Left ventricle myocardium superior (tissue), 1 donor: ENCODE measurements around the gene KATNAL2. TPM values are rescaled to one million over a fixed set of nuclear protein-coding genes. Genes with fewer than 3 reads are reported as not detected.
A peak's percentile ranks its signal among the peaks of the same experiment; 100 is the strongest.

Experiments used
- ATAC-seq: fragments of 200-7000 bp; cut with Tn5 transposase; one replicate; pipeline ENCODE4 v1.9.1; 2020; ENCODE audit warnings: mild to moderate bottlenecking, moderate library complexity
- DNase-seq: peaks from one replicate; pipeline ENCODE4 v3.0.0-alpha.2; 2020
- intact Hi-C: fragments of 100-400 bp; cut with micrococcal nuclease; formaldehyde crosslinking; loops from one replicate; pipeline ENCODE4 v1.11.0; 2022
- long read RNA-seq: library from polyadenylated mRNA; unstranded; transcript quantifications from one replicate; pipeline ENCODE4 v2.0.0, GENCODE V29; 2021
- total RNA-seq: library from RNA; stranded (reverse); fragmentation: NEBNext Ultra II Directional; extraction: Animal tissue kit (Norgen Biotek cat#: 25700); gene quantifications from one replicate; pipeline ENCODE4 v1.2.1, GENCODE V29; 2021
- donor health status: DM: no; HTN: yes; CAD: no; lungs with severe emphysema.

KATNAL2 gene, protein sequence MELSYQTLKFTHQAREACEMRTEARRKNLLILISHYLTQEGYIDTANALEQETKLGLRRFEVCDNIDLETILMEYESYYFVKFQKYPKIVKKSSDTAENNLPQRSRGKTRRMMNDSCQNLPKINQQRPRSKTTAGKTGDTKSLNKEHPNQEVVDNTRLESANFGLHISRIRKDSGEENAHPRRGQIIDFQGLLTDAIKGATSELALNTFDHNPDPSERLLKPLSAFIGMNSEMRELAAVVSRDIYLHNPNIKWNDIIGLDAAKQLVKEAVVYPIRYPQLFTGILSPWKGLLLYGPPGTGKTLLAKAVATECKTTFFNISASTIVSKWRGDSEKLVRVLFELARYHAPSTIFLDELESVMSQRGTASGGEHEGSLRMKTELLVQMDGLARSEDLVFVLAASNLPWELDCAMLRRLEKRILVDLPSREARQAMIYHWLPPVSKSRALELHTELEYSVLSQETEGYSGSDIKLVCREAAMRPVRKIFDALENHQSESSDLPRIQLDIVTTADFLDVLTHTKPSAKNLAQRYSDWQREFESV
- total RNA-seq: 2.7 TPM
- long read RNA-seq, partial matches to known transcripts: 1 of 3 reads
- long read RNA-seq, other reads (novel, unspliced or antisense): 2 of 3 reads

DNA sequence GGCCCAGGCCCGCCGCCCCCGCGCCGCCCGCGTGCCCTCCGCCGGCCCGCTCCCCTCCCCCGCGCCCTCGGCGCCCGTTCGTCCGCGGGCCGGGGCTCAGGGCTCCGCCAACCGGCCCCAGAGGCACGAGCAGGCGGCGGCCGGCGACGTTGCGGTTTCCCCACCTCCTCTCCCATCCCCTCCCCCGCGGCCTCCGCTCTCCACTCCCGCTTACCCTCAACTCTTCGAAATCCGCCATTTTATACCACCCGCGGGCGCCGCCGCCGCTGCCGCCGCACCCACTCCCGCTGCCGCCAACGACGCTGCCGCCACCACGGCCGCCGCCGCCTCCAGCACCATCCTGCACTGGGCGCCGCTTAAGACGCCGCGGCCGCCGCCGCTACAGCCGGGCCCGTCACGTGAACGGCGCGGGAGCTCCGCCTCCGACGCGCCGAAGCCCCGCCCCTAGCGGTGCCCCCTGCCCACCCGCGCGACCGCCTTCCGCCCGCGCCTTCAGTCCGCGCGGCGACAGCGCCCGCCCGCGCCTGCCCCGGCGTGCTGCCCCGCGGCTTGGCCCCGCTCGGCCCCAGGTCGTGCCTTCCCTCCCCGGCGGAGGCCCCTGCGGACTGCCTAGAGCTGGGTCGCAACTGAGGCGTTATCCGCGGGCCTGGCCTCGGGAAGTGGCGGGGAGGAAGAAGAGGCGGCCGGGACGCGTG lies at the start of gene KATNAL2, which contains the start of gene PIAS2:
Gene KATNAL2, plus strand, starts transcription at position 495 of the 695 bp plus-strand sequence. CDS start 29,271 bp downstream, outside the sequence.
Gene PIAS2, minus strand, starts transcription at position 400 of the 695 bp plus-strand sequence. Its CDS starts 162 bp downstream, at position 238.
- peak; percentile 92 for DNase-seq
- intact Hi-C loops: no loop called here
- peak; percentile 96 for ATAC-seq

DNA sequence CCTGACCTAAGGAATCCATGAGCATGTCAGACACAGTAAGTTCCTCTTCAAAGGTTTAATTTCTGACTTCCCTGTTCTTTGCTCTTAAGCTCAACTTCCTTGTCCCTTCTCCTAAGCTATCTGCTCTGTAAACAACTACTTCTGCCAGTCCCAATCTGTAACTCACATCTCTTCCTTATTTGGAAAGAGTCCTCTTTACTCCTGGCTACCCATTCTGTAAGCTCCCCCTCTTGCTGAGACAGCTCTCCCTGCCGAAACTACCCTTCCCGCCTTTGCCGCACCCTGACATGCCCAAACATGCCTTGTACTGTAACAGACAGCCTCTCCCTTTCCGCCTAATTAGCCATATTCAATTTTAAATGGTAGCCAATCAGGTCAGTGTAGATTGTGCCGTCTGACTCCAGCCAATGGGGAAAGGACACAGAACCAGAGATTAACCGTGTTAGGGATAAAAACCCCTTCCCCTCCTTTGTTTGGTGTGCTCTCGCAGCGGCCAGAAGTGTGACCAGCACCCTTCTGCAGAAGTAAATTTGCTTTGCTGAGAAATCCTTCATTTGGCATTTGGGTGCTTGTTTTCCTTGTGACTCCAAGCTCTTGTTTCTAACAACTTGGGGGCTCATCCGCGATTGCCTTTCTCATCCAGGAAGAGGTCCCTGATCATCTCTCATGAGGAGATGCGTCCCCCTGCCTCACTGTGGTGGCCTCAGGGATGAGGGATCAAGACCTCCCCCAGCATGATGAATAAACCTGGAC lies 49.1 kb upstream of the KATNAL2 start:
- peak; percentile 29 for DNase-seq
- intact Hi-C loops: no loop called here
- ATAC-seq: peak; percentile 21

DNA sequence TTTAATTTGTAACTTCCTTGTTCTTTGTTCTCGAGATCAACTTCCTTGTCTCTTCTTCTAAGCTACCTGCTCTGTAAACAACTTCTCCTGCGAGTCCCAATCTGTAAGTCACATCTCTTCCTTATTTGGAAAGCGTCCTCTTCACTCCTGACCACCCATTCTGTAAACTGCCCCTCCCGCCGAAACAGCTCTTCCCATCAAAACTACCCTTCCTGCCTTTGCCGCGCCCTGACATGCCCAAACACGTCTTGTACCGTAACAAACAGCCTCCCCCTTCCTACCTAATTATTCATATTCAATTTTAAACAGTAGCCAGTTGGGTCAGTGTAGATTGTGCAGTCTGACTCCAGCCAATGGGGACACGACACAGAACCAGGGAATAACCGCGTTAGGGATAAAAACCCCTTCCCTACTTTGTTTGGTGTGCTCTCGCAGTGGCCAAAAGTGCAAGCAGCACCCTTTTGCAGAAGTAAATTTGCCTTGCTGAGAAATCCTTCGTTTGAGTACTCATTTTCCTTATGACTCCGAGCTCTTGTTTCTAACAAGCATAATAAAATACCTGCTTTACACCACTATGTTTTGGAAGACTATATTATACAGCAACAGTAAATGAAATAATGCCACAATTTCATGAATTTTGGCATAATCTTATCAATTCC lies 39.9 kb upstream of the KATNAL2 start:
- intact Hi-C loops: no loop called here
- DNase-seq (no peak), ATAC-seq (no peak)

DNA sequence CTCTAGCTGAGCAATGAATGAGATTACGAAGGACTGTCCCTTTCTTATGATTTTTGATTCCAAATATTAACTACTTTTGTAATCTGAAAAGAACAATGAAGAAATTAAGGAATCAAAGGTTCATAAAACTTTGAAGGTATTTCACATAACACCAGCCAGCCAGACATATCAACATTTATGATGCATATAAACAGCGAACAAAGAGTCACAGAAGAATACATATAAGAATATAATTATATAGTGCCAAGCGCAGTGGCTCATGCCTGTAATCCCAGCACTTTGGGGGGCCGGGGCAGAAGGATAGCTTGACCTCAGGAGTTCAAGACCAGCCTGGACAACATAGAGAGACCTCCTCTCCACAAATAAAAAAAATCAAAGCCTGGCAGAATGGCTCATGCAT lies 34.2 kb upstream of the KATNAL2 start:
- no peak for ATAC-seq
- DNase-seq: no peak
- intact Hi-C loops: no loop called here

DNA sequence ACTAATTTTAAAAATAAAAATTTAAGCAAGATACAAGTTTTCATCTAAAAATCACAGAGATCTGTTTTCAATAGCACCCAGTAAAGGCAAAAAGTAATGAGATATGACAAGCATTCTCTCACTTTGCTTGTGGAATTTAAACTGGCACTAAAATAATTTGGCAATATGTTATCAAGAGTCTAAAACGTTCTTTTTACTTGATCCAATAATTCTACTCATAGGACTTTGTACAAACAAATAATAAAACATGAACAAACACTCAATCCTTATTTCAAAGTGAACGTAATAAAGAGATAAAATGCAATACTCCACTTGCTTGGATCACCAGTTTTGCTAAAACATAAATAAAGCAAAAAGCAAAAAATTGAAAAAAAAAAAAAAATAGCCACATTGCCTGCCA lies 30.5 kb upstream of the KATNAL2 start:
- DNase-seq: no peak
- no peak for ATAC-seq
- intact Hi-C loops: no loop called here

DNA sequence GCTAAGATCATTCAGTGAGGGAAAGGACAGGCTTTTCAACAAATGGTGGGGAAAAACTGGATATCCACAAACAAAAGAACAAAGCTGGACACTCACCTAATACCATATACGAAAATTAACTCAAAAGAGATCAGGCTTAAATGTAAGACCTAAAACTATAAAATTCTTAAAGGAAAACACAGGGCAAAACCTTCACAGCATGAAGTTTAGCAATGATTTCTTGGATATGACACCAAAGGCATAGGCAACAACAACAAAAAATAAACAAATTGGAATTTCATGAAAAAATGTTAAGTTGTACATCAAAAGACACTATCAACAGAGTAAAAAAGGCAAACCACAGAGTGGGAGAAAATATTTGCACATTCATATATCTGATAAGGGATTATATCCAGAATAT lies 28.4 kb upstream of the KATNAL2 start:
- DNase-seq: no peak
- no peak for ATAC-seq
- intact Hi-C loops: no loop called here

DNA sequence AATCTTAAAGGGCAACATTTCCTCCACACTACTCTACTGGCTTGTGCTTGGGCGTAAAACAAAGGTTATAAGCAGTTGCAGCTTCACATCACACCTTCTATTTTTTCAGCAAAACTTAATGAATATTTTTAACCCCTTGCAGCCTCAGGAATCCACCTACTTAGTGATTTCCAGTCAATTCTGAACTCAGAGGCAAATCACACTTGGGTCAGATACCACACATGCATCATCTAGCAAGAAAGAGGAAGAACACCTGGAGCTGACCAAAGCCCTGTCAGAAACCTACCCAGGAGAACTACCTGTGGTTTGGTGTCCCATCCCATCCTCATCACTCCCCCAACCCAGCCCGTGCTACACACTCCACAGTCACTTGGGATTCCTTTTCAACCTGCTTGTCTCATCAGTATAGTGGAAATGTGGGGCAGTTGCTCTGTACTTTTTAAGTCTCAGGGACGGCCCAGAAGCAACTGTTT lies 25.6 kb upstream of the KATNAL2 start:
- intact Hi-C loops: no loop called here
- ATAC-seq (no peak), DNase-seq (no peak)

DNA sequence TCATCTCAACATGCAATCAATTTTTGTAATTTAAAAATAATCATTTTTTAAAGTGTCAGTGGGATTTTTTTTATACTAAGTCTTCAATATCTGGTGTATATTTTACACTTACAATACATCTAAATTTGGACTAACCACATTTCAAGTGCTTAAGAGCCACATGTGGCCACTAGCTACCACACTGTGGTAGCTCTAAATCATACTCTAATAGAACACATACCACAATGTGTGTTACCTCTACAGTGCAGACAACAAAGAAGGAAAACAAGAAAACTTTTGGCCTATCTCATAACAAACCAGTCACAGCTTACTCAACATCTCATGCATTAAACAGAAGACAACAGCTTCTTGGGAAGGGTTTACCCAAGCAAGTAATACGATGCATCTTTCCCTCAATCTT lies 24.6 kb upstream of the KATNAL2 start:
- DNase-seq (no peak), ATAC-seq (no peak)
- intact Hi-C loops: no loop called here

DNA sequence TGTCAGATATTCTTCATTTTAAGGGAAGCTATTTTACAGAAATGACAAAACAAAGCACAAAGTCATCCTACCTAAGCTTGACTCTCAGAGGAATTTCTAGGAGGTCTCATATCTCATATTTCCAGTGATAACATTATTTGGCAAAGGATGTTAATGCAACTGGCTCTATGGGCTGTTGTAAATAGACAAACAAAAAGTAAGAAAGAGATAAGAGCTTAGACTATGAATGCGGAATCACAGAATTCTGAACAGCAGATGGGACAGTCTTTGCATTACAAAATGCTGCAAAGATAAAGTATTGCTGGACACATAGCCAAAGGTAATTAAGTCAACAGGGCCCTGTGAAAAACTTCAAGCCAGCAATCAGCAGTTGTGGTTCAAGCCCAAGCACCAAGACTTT lies 24.0 kb upstream of the KATNAL2 start:
- no peak for ATAC-seq
- intact Hi-C loops: no loop called here
- no peak for DNase-seq

DNA sequence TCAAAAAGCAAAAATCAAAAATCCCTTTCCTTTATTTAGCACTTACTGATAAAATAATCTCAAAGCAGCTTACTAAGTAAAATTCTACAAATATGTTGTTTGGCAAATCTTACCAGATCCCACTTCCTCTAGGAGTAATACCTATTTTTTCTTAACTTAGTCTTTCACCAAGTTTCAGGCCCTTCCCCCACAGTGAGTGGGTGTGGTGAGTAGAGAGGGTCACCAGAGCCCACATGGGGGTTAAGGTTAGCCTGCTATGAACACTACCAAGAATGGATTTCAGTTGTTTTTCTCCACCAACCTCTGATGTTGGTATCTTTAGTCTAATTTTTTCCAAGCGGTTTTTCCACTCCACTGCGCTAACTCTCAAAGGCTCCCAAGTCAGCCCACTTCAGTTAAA lies 23.3 kb upstream of the KATNAL2 start:
- intact Hi-C loops: no loop called here
- DNase-seq (no peak), ATAC-seq (no peak)

DNA sequence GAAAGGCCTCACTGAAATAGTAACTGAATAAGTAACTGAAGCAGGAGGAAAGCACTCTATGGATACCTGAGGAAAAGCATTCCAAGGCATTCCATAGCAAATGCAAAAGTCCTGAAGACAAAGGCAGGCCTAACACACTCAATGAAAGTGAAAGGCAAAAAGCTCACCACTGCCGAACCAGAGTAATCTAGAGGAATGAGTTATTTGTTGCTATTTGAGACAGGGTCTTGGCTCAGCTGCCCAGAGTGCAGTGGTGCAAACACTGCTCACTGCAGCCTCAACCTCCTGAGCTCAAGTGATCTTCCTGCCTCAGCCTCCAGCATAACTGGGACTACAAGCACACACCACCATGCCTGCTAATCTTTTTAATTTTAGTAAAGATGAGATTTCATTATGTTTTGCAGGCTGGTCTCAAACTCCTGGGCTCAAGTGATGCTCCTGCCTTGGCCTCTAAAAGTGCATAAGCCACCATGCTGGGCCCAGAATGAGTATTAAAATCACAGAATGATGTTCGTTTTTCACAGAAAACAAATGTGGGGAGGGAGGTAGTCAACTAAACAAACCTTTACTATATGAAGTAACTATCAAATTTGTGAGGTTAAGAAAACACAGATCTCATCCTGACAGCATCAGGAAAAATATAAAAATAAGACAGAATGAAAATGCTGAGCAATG lies 18.0 kb upstream of the KATNAL2 start:
- intact Hi-C loops: no loop called here
- ATAC-seq (no peak), DNase-seq (no peak)

DNA sequence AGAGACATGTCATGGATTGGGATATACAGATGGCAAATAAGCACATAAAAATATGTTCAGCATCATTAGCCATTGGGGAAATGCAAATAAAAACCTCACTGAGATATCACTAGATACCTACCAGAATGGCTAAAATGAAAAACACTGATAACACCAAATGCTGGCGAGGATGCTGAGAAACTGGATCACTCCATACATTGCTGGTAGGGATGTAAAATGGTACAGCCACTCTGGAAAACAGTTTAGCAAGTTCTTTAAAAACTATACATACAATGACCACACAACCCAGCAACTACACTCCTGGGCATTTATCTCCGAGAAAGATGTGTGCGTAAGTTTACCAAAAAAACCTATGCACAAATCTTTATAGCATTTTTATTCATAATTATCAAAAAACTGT lies 14.0 kb upstream of the KATNAL2 start:
- DNase-seq: no peak
- intact Hi-C loops: no loop called here
- no peak for ATAC-seq

DNA sequence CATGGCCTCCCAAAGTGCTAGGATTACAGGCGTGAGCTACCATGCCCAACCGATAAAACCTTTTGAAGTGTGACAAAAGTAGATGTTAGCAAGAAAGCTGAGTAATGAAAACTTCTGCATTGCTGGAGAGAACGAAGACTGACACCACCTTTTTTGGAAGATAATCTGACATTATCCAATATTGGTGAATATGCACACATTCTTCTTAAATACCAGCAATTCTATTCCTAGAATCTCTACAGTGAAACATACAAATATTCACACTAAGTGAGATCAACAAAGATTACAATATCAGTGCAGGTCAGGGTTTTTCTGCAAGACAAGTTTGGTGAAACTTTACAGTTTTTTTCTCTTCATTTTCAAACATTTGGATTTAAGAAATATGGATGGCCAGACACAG lies 7.9 kb upstream of the KATNAL2 start:
- intact Hi-C loops: no loop called here
- ATAC-seq (no peak), DNase-seq (no peak)

DNA sequence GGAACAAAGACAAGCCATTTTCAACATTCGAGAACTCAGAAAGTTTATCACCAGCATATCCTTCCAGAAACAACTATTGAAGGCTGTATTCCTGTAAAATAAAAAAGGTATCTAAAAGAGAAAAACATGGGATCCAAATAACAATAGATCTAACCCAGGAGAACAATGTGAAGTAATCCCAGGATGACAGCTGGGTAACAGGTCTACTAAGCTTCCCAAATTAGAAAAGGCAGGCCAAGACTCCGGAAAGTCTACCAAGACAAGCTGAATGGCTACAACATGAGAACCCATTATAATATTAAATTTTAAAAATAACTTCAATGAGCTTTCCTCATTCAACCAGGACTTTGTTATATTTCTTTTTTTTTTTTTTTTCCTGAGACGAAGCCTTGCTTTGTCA lies 6.5 kb upstream of the KATNAL2 start:
- DNase-seq: no peak
- no peak for ATAC-seq
- intact Hi-C loops: no loop called here

DNA sequence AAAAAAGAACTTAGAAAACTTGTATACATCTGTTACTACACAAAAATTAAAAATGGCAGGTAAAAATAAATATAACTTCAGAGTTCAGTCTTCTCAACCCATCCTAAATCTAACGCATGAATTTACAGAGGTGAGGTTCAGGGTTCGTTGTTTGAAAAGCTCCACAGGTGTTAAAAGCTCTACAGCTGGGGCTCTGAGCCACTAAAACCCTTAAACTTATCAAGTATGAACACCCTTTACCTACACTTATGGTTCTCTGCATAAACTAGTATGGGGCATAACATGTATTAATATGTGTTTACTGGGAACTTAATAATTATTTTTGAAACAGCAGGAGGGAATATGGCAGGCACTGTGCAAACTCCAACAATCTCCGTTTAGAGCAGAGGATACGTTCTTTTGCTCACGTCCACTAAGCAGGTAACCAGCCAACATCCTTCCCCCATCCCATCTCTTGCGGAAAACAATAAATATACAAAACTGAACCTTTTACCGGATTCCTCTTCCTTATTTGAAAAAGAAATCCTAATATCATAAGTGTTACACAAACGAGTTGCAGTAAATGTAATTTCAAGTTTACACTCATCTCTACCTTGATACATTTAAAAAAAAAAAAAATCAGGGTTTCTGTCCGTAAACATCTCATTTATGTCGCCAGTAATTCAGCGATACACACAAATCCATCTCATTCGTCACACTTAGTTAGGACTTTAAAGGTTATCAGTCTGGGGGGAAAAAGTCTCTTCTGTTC lies 1.4 kb upstream of the KATNAL2 start:
- intact Hi-C loops: no loop called here

DNA sequence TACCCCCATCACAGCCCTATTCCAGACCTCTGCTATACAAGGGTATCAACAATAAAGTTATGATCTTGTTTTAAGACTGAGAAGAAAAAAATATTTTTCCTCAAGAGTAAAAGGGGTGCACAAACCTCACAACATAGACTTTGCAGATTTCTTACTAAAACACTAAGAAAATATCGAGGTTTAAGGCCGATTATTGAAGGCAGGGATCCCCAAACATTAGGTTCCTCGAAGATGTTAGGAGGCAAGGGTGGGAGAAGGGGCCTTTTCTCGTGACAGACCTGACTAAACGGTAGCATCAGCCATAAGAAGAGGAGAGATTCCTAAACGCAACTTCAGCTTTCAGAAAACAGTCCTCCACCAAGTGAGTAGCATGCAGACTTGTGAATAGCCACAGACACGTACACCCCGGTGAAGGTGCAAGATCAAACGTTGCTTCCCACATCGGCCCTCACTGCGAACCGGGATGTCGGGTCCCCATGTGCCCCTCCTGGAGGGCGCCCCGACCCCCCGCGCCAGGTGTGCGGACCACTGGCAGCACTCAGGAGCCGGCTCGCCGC lies 773 bp upstream of the KATNAL2 start:
- no peak for DNase-seq
- peak; percentile 11 for ATAC-seq
- intact Hi-C loops: no loop called here

More for the DNA sequence above, 1.4 kb upstream of the KATNAL2 start:
- ATAC-seq (no peak), DNase-seq (no peak)

DNA sequence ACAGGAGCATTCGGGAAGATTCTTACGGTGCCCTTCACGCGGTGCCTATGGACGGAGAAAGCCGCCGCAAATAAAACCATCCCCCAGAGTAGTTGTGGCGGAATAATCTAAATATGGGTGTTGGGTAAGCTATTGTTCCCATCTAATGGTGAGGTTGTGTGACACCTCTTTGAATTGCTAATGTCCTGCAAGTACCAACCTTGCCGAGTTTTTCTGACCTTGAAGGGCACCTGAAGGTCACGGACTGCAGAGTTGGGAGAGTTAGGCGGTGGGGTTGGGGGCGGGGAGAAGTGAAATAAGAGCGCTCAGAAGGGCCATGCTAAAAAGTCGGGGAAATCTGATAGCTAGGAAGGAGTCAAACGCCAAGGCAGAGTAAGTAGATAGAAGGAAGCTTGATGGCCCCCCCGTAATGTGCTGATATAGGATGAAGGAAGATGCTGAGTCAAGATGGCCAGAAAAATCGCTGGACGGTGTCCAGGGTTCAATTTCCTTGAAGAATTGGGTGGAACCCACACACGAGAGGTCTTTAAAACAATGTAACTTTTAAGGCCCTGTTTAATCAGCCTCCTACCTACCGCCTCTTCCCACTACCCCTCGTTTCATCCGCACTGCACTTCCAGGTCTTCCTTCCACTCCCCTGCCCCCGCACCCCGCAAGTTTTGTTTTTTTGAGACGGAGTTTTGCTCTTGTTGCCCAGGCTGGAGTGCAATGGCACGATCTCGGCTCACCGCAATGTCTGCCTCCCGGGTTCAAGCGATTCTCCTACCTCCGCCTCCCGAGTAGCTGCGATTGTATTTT lies 600 bp downstream of the KATNAL2 start:
- DNase-seq (no peak), ATAC-seq (no peak)
- intact Hi-C loops: no loop called here
